Colon (tissue), 2 donors: ENCODE results near the gene NFX1.

Experiments
- FAIRE-seq: peaks from 2 replicates; lab custom pipeline; 2012; peaks lifted over from hg19 to GRCh38; lab: Jason Lieb, UNC
- donor health status: control.
- donor health status: control.

Gene NFX1

GRCh38 chr9:33267151-33267767 lies 23.1 kb upstream of the NFX1 start:
- FAIRE-seq, result no peak

- FAIRE-seq, result no peak
Observed at GRCh38 chr9:33270146-33270545, 20.2 kb upstream of the NFX1 start.

- FAIRE-seq, result no peak
Observed at GRCh38 chr9:33272061-33272460, 18.3 kb upstream of the NFX1 start.

- no peak for FAIRE-seq
Observed at GRCh38 chr9:33273266-33273971, 16.9 kb upstream of the NFX1 start.

GRCh38 chr9:33273972-33274328 lies 16.4 kb upstream of the NFX1 start:
- no peak for FAIRE-seq

GRCh38 chr9:33277484-33277883 lies 12.8 kb upstream of the NFX1 start:
- no peak for FAIRE-seq

- FAIRE-seq, result no peak
Observed at GRCh38 chr9:33285502-33285901, 4.8 kb upstream of the NFX1 start.

GRCh38 chr9:33287087-33287490 lies 3.2 kb upstream of the NFX1 start:
- FAIRE-seq, result no peak

GRCh38 chr9:33288235-33288634 lies 2.1 kb upstream of the NFX1 start:
- no peak for FAIRE-seq

GRCh38 chr9:33288828-33289483 lies 1.4 kb upstream of the NFX1 start:
- no peak for FAIRE-seq

- FAIRE-seq, result no peak
Observed at GRCh38 chr9:33289496-33289895, 820 bp upstream of the NFX1 start.

GRCh38 chr9:33289936-33290246 lies 425 bp upstream of the NFX1 start:
- no peak for FAIRE-seq

- no peak for FAIRE-seq
Observed at GRCh38 chr9:33291031-33291397, 698 bp downstream of the NFX1 start.

GRCh38 chr9:33291901-33292300 lies 1.6 kb downstream of the NFX1 start:
- no peak for FAIRE-seq

- FAIRE-seq, result no peak
Observed at GRCh38 chr9:33293782-33294181, 3.5 kb downstream of the NFX1 start.

- no peak for FAIRE-seq
Observed at GRCh38 chr9:33294670-33295432, 4.5 kb downstream of the NFX1 start.

GRCh38 chr9:33295571-33295970 lies 5.3 kb downstream of the NFX1 start:
- no peak for FAIRE-seq

- FAIRE-seq, result no peak
Observed at GRCh38 chr9:33297432-33297831, 7.1 kb downstream of the NFX1 start.

GRCh38 chr9:33300546-33300945 lies 10.2 kb downstream of the NFX1 start:
- no peak for FAIRE-seq

GRCh38 chr9:33304362-33304761 lies 14.0 kb downstream of the NFX1 start:
- no peak for FAIRE-seq

GRCh38 chr9:33306037-33306436 lies 15.7 kb downstream of the NFX1 start:
- no peak for FAIRE-seq

GRCh38 chr9:33307067-33307466 lies 16.8 kb downstream of the NFX1 start:
- no peak for FAIRE-seq

GRCh38 chr9:33309903-33310302 lies 19.6 kb downstream of the NFX1 start:
- no peak for FAIRE-seq
